ENCODE data around the gene FGD2. TPM values are rescaled to one million over a fixed set of nuclear protein-coding genes. Genes with fewer than 3 reads are reported as not detected.

FGD2 gene
- total RNA-seq, 1 experiment from 2014 or later = 0.10 TPM

GRCh38 chr6:37017606-37018197 is 12.2 kb downstream of the FGD2 start:
- DNase-seq (ENCODE audit: low read depth, low spot score) = no peak
- no peak for TF ChIP-seq ZBTB33 (IDR thresholded peaks at IDR 0.05; ENCODE audit: extremely low read depth, insufficient replicate concordance, low read length)
- no peak for TF ChIP-seq CTCF (IDR thresholded peaks at IDR 0.05 in 2 of 3, conservative IDR thresholded peaks at IDR 0.05 in 1 of 3; ENCODE audit: borderline replicate concordance in 1 of 3, insufficient read depth in 1 of 3, low read depth in 2 of 3, low read length in 2 of 3)
- no peak for TF ChIP-seq ZFX (IDR thresholded peaks at IDR 0.05)
- TF ChIP-seq REST (IDR thresholded peaks at IDR 0.05; ENCODE audit: low read depth) = no peak
- TF ChIP-seq RAD21 (IDR thresholded peaks at IDR 0.05; ENCODE audit: low read depth) = no peak
- no peak for TF ChIP-seq ELF1 (IDR thresholded peaks at IDR 0.05; ENCODE audit: borderline replicate concordance, low read depth)
- TF ChIP-seq JUND (IDR thresholded peaks at IDR 0.05) = no peak
- TF ChIP-seq SP1 (IDR thresholded peaks at IDR 0.05; ENCODE audit: low read depth) = no peak
- TF ChIP-seq EZH2phosphoT487 (IDR thresholded peaks at IDR 0.05; ENCODE audit: borderline replicate concordance) = no peak
- no peak for TF ChIP-seq CBX3 (IDR thresholded peaks at IDR 0.05; ENCODE audit: low read depth)
- Histone ChIP-seq H3K9ac (ENCODE audit: low read length) (no peak overlapping the region), H3K27me3 (ENCODE audit: insufficient read depth, low read length) (no peaks in the 10 kb centered on the region), H3K9me2 (ENCODE audit: insufficient read depth) (no peaks in the 10 kb centered on the region), H3K4me3 (replicated peaks in 1 of 2; ENCODE audit: low read depth in 1 of 2, low read length in 2 of 2) (no peak overlapping the region), H3K4me1 (ENCODE audit: control insufficient read depth in 1 of 2, insufficient read depth in 2 of 2, low read length in 2 of 2) (peaks cover 11 to 33% of the 10 kb centered on the region in 2 experiments), H3K36me3 (ENCODE audit: control insufficient read depth in 1 of 2, insufficient read depth in 2 of 2, low read length in 2 of 2) (no peaks in the 10 kb centered on the region), H3K27ac (ENCODE audit: low read depth, low read length) (no peak overlapping the region), H2AFZ (ENCODE audit: low read depth, low read length, poor library complexity, severe bottlenecking) (peak overlapping the region; percentile 89), H4K20me1 (ENCODE audit: insufficient read depth) (no peaks in the 10 kb centered on the region), H3K9me3 (ENCODE audit: control insufficient read depth in 1 of 2, insufficient read depth in 1 of 2, low read depth in 1 of 2, low read length in 2 of 2) (no peaks in the 10 kb centered on the region), H3K79me2 (ENCODE audit: insufficient read depth, low read length) (no peaks in the 10 kb centered on the region), H3K4me2 (ENCODE audit: low read length) (peak overlapping the region; percentile 42)
- intact Hi-C loops (cut with micrococcal nuclease) = loop anchor here (1.0 to 5.0 kb wide), 7 partner anchors 34 to 290 kb away; partner anchors contain the start of gene C6orf89
- CTCF ChIA-PET = interaction anchor here (0.7 to 13.9 kb wide), 39 partner anchors 10 to 403 kb away, joined by 3 to 331 read pairs (median 5); partner anchors contain the start of genes C6orf89, MTCH1, PIM1 and PPIL1
- POLR2A ChIA-PET = interaction anchor here (0.5 to 1.3 kb wide), 5 partner anchors 132 to 254 kb away, joined by 3 to 7 read pairs (median 4); partner anchors contain the start of gene C6orf89
- RAD21 ChIA-PET (ENCODE audit: low non-redundant PET in 1 of 2, low total read pairs in 2 of 2, uncharacterized antibody in 2 of 2, unreplicated experiment in 2 of 2) = interaction anchor here (0.7 to 2.2 kb wide), 13 partner anchors 32 to 252 kb away, joined by 3 to 18 read pairs (median 4); partner anchors contain the start of genes C6orf89 (in 2 of the 2), MTCH1 (in 1 of the 2) and PPIL1 (in 1 of the 2)
- BruUV-seq (replicated peaks) = no TSS peak
- ATAC-seq = peak; percentile 13
